HG03460 (cell line): ENCODE measurements around the gene NCOR1.
"Not testable (repeated sequence)": the region's sequence is repeated elsewhere in the genome, so short reads cannot be mapped to it uniquely, and the experiment has no call there.

Experiments
- ATAC-seq: cut with Tn5 transposase; IDR thresholded peaks from one replicate; pipeline ENCODE4 v1.9.1; 2021; ENCODE audit not compliant: unreplicated experiment

NCOR1 gene

GRCh38 chr17:16101440-16101839 is 113.9 kb downstream of the NCOR1 start:
- no peak for ATAC-seq

- no peak for ATAC-seq
Observed at GRCh38 chr17:16100737-16101400, 114.5 kb downstream of the NCOR1 start.

- no peak for ATAC-seq
Observed at GRCh38 chr17:16091773-16092172, 123.6 kb downstream of the NCOR1 start.

- ATAC-seq = no peak
Observed at GRCh38 chr17:16086957-16087356, 128.4 kb downstream of the NCOR1 start.

- ATAC-seq = no peak
Observed at GRCh38 chr17:16085066-16085699, 130.2 kb downstream of the NCOR1 start.

GRCh38 chr17:16083223-16083622 is 132.1 kb downstream of the NCOR1 start:
- no peak for ATAC-seq

DNA sequence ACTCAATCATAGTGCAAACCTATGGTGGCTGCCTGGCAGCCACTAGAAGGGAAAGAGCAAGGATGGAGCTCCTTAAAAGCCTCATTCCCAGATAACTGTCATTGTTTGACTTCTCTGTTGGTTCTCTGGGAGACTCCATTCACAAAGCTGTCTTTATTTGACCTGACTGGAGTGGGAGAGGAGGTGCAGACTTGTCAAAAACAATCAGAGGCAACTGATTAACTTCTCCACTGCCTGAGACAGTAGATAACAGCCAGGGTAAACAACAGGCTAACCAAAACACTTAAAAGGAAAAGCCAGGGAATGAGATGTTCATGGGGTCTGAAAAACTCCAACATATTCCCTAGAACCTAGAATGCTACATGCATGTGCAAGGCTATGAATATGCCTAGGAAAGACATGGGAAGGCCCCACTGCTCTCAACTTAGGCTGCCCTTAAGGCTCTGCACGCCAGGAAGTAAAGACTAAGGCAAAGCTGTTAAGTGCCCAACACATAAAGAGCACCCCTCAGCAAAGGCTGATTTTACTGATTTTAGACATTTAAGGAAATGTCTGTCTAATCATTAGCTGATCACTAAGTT is 133.7 kb downstream of the NCOR1 start:
- no peak for ATAC-seq

- no peak for ATAC-seq
Observed at GRCh38 chr17:16080366-16080765, 135.0 kb downstream of the NCOR1 start.

GRCh38 chr17:16075949-16076348 is 139.4 kb downstream of the NCOR1 start:
- no peak for ATAC-seq

DNA sequence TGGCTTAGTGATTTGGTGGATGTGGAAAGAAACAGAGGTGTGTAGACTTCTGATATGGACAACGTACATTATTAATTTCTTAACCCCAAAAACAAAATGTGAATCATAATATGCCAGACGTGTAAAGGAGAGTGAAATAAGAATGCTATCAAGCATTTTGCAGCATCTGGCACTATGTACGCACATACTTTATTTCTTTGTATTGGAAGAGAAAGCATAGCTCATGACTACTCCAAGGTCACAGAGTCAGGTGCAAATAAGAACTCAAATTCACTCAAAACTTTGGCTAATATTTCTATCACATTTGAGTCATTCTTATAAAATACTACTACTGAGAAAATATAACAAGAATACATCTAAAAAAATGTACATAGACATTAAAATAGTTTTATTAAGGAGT is 140.9 kb downstream of the NCOR1 start:
- ATAC-seq = no peak

DNA sequence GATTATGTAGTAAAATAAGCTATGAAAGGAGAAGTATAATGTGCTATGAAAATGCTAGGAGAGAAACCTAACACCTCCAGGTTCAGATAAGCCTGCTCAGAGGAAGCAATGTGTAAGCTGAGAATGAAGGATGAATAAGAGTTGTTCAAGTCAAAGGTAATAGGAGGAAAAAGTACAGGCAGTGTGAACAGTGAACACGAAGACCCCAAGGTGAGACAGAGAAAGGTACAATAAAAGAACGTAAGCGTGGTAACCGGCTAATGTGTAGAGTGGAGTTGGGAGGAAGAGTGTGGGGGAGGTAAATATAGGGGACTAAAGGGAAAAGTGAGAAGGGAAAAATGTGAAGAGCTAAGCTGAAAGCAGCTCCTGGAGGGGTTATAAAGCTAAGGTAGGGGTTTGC is 141.5 kb downstream of the NCOR1 start:
- no peak for ATAC-seq

DNA sequence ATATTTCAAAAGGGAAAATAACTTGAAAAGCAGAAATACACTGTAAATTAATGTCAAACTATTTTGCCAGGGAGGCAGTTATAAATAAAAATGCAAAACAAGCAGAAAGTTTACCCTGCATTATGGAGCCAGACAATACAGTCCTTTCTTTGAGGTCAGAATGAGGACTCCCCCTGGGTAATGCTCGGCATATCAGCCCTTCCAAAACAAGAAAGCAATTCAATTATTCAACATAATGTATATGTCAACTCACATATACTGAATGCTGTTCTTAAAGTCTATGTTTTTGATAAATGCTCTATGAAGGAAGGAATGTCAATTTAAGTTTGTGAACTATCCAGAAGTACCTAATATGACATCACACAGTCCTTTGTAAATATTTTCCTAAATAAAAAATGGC is 143.3 kb downstream of the NCOR1 start:
- ATAC-seq = no peak

GRCh38 chr17:16068323-16068722 is 147.0 kb downstream of the NCOR1 start:
- no peak for ATAC-seq

DNA sequence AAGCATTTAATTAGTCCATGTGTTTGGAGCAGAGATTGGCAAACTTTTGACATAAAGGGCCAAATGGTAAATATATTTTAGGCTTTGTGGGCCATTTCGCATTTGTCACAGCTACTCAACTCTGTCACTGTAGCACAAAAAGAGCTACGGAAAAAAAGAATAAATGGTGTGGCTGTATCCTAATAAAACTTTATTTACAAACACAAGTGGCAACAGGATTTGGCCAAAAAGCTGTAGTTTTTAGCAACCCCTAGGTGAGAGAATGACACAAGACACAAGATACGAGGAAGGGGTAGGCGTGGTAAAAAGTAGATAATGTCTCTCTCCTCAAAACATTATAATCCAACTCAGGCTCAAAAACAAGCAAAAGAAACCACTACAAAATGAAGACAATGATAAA is 149.2 kb downstream of the NCOR1 start:
- ATAC-seq = no peak

DNA sequence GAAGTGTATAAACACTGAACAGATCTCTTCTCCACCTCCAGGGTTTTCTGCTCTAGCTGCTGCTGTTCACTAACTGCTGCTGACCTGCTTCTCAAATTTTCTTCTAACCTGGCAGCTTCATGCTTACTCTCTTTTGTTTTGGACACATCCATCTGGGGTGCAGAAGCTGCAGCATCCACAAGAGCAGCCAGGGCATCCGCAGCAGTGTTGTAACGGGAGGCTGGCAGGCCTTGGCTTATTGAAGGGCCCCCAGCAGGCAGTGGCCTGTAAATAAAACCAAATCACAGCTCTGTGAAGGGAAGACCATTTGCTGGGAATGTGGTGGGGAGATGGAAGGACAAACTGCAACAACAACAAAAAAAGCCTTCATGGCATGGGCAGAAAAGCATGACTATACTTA is 153.7 kb downstream of the NCOR1 start:
- ATAC-seq = no peak

- ATAC-seq = not testable (repeated sequence)
Observed at GRCh38 chr17:16055139-16055538, 160.2 kb downstream of the NCOR1 start.

DNA sequence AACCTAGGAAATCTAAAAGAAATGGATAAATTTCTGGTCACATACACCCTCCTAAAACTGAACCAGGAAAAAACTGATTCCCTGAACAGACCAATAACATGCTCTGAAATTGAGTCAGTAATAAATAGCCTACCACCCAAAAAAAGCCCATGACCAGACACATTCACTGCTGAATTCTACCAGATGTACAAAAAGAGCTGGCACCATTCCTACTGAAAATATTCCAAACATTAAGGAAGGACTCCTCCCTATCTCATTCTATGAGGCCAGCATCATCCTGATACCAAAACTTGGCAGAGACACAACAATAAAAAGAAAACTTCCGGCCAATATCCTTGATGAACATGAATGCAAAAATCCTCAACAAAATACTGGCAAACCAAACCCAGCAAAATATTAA is 162.8 kb downstream of the NCOR1 start:
- ATAC-seq = no peak

GRCh38 chr17:16050844-16051243 is 164.5 kb downstream of the NCOR1 start:
- no peak for ATAC-seq

GRCh38 chr17:16048811-16049449 is 166.4 kb downstream of the NCOR1 start:
- no peak for ATAC-seq

DNA sequence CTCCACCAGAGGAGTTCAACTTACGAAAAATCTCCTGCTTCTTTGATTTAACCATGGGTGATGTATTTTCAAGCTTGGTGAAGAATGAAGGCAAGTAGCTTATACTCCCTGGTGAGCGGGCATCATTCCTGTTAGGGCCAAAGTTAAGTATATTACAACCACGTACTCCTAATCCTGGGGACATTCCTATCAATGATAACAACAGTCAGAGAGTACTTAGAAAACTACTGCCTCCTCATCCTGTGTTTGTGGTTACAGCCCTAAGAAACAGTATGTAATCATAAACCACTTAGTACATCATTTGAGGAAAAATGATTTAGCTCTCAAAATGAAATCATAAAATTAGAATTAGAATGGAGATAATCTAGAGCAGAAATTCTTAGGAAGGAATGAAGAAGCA is 168.4 kb downstream of the NCOR1 start:
- ATAC-seq = no peak

DNA sequence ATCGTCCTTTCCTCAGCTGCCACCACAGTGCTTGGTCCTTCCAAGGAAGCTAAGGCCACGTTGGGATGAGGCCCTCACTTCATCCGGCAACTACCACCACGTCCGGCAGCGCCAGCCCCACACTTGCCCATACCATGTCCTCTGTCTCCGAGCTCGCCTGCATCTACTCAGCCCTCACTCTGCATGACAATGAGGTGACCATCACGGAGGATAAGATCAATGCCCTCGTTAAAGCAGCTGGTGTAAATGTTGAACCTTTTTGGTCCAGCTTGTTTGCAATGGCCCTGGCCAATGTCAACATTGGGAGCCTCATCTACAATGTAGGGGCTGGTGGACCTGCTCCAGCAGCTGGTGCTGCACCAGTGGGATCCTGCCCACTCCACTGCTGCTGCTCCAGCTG is 170.8 kb downstream of the NCOR1 start:
- no peak for ATAC-seq

DNA sequence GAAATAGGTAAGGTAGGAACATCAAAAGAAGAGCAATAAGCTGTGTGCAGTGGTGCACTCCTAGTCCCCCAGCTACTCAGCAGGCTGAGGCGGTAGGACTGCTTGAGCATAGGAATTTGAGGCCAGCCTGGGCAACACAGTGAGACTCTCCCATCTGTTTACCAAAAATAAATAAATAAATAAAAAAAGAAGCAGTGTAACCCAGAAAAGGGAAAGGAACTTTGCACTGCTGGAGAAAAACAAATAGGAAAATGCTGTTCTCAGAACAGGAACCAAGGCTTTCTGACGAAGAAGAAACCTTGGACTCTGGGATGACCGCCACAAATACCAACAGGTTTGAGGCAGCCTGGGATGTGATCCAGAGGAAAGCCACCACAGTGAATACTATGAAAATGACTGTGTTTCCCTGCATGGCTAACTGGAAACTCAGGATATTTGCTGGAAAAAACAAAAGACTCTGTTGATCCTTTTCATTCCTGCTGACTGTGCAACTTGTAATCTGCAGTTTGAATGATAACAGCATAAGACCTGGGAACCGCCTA is 174.6 kb downstream of the NCOR1 start:
- no peak for ATAC-seq
